Upper lobe of left lung (tissue), 4 donors: ENCODE measurements around the gene CFAP92.

Experiments
- POLR2A ChIP-seq, 4 donors: fragments of 450-650 bp; IDR thresholded peaks; one replicate each; pipeline ENCODE4 v1.5.1; 2016 to 2017; ENCODE audit warnings: antibody characterized with exemption in 4 of 4, mild to moderate bottlenecking in 2 of 4
- POLR2AphosphoS5 ChIP-seq, 2 donors: sonication (generic); formaldehyde crosslinking; IDR thresholded peaks; one replicate each; pipeline ENCODE4 v1.5.1; 2017; ENCODE audit warnings: antibody characterized with exemption in 2 of 2
- TF ChIP-seq, protein P1 (sequence below), 6 experiments: fragments of 450-650 bp in 4 of 6; fragments of 200-600 bp in 2 of 6; sonication (generic) in 2 of 6; IDR thresholded peaks; one replicate each; pipeline ENCODE4 v1.5.1; 2016 to 2019; ENCODE audit warnings: antibody characterized with exemption in 6 of 6

DNA sequence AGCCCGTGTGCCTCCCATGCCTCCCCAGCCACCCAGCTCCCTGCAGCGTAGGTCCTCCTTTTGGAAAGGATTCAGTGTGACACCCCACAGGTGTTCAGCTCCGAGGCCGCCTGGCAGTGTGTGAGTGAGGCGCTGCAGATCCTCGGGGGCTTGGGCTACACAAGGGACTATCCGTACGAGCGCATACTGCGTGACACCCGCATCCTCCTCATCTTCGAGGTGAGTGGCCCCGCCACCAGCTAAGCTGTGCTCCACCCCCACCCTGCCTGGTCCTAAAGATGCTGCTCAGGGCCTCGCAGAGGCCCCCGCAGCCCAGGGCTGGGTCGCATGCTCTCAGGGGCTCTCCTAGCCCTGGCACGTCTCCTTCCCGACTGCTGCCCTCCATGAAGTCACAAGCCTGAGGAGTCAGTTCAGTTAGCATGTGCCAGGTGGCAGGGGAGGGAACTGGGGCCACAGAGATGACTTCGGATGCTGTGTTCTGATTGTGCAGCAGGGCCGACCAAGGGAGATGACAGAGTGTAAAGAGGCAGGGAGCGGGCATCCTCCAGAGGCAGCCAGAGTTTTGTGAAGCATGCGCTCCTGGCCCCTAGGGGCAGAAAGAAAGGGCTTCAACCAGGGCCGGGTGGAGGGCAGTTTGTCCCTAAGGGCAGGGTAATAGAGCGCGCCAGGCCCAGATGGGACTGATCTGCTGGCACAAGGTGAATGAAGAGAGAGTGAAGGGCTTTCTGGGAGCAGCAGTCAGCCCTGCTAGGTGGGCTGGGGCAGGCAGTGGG is 87.7 kb downstream of the CFAP92 start:
- TF ChIP-seq, protein P1, sequence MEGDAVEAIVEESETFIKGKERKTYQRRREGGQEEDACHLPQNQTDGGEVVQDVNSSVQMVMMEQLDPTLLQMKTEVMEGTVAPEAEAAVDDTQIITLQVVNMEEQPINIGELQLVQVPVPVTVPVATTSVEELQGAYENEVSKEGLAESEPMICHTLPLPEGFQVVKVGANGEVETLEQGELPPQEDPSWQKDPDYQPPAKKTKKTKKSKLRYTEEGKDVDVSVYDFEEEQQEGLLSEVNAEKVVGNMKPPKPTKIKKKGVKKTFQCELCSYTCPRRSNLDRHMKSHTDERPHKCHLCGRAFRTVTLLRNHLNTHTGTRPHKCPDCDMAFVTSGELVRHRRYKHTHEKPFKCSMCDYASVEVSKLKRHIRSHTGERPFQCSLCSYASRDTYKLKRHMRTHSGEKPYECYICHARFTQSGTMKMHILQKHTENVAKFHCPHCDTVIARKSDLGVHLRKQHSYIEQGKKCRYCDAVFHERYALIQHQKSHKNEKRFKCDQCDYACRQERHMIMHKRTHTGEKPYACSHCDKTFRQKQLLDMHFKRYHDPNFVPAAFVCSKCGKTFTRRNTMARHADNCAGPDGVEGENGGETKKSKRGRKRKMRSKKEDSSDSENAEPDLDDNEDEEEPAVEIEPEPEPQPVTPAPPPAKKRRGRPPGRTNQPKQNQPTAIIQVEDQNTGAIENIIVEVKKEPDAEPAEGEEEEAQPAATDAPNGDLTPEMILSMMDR (IDR thresholded peaks at IDR 0.05): no peak
- no peak for TF ChIP-seq POLR2A (IDR thresholded peaks at IDR 0.05)
- no peak for TF ChIP-seq POLR2AphosphoS5 (IDR thresholded peaks at IDR 0.05)
